ENCODE data around the gene ACTG1. TPM values are rescaled to one million over a fixed set of nuclear protein-coding genes. Genes with fewer than 3 reads are reported as not detected.
A peak's percentile ranks its signal among the peaks of the same experiment; 100 is the strongest.

ACTG1 gene
- total and polyA plus RNA-seq, 9 of the 15 experiments (the other 6 are each of a cell fraction or from before 2014, with no cell fraction given), result 224 to 1,775 (median 568) TPM

- no peak for TF ChIP-seq RERE (CRISPR knock-in tag; IDR thresholded peaks at IDR 0.05; ENCODE audit: borderline replicate concordance)
- TF ChIP-seq MBD2 (IDR thresholded peaks at IDR 0.05; ENCODE audit: borderline replicate concordance, low read depth), result no peak
- peak; percentile 76; the same call in 1 of the 2 replicates for TF ChIP-seq SMARCA5 (IDR thresholded peaks at IDR 0.05)
- no peak for TF ChIP-seq PATZ1 (CRISPR knock-in tag; IDR thresholded peaks at IDR 0.05; ENCODE audit: borderline replicate concordance)
- TF ChIP-seq PCBP1 (IDR thresholded peaks at IDR 0.05; ENCODE audit: low read depth, low read length, poor library complexity, severe bottlenecking), result no peak
- TF ChIP-seq ZNF699 (CRISPR knock-in tag; IDR thresholded peaks at IDR 0.05; ENCODE audit: insufficient replicate concordance), result no peak
- no peak for TF ChIP-seq POLR2G (IDR thresholded peaks at IDR 0.05; ENCODE audit: low read depth, low read length)
- no peak for TF ChIP-seq GABPB1 (CRISPR knock-in tag; IDR thresholded peaks at IDR 0.05)
- no peak for TF ChIP-seq ZBTB7A (IDR thresholded peaks at IDR 0.05; ENCODE audit: borderline replicate concordance, control insufficient read depth, low read depth, low read length)
- no peak for TF ChIP-seq MECOM (CRISPR knock-in tag; IDR thresholded peaks at IDR 0.05)
- no peak for TF ChIP-seq C11orf30 (IDR thresholded peaks at IDR 0.05; ENCODE audit: low read depth)
- no peak for TF ChIP-seq SAFB2 (IDR thresholded peaks at IDR 0.05; ENCODE audit: borderline replicate concordance, low read depth, low read length, severe bottlenecking)
- no peak for TF ChIP-seq ZNF740 (CRISPR knock-in tag; IDR thresholded peaks at IDR 0.05)
- no peak for TF ChIP-seq ZNF740 (tag; IDR thresholded peaks at IDR 0.05)
- TF ChIP-seq ZNF324 (CRISPR knock-in tag; IDR thresholded peaks at IDR 0.05), result no peak
- TF ChIP-seq CREB5 (CRISPR knock-in tag; IDR thresholded peaks at IDR 0.05), result no peak
- TF ChIP-seq ZBTB34 (CRISPR knock-in tag; IDR thresholded peaks at IDR 0.05), result no peak
- no peak for TF ChIP-seq MCM5 (IDR thresholded peaks at IDR 0.05; ENCODE audit: low read depth)
These were observed 36.0 kb downstream of the ACTG1 start (continued) for GRCh38 chr17:81476635-81477034.

Data from K562 (cell line).